Keratinocyte (primary cell): Measurements from ENCODE around the gene GPR183. TPM values are rescaled to one million over a fixed set of nuclear protein-coding genes. Genes with fewer than 3 reads are reported as not detected.

Source experiments
- DNase-seq: peaks from one replicate; pipeline ENCODE4 v3.0.0-alpha.2; 2011; ENCODE audit warnings: low read depth, missing footprints, low spot score
- FAIRE-seq: peaks from 2 replicates; lab custom pipeline; 2011; peaks lifted over from hg19 to GRCh38; lab: Jason Lieb, UNC
- H2AFZ ChIP-seq: 2 replicates; pipeline ENCODE4 v1.6.0; 2012; ENCODE audit warnings: low read length, control low read depth, inconsistent platforms; ENCODE audit not compliant: control insufficient read depth
- H3K27ac ChIP-seq: 2 replicates; pipeline ENCODE4 v1.5.1; 2011; ENCODE audit warnings: low read length; ENCODE audit not compliant: control insufficient read depth, insufficient read depth
- H3K27me3 ChIP-seq: 3 replicates; pipeline ENCODE4 v1.6.0; 2011; ENCODE audit warnings: low read length; ENCODE audit not compliant: control insufficient read depth, insufficient read depth; ENCODE audit errors: extremely low read depth
- H3K36me3 ChIP-seq, 2 experiments: 2 replicates in 1 of 2; 3 replicates in 1 of 2; pipeline ENCODE4 v1.5.1; 2011; ENCODE audit warnings: low read length in 2 of 2, mild to moderate bottlenecking in 1 of 2; ENCODE audit not compliant: control insufficient read depth in 2 of 2, insufficient read depth in 2 of 2; ENCODE audit errors: extremely low read depth in 1 of 2
- H3K4me1 ChIP-seq: 3 replicates; pipeline ENCODE4 v1.5.1; 2011; ENCODE audit warnings: low read length; ENCODE audit not compliant: control insufficient read depth, insufficient read depth; ENCODE audit errors: extremely low read depth
- H3K4me2 ChIP-seq: 3 replicates; pipeline ENCODE4 v1.6.0; 2011; ENCODE audit warnings: low read depth, low read length; ENCODE audit not compliant: control insufficient read depth, insufficient read depth; ENCODE audit errors: extremely low read depth
- H3K4me3 ChIP-seq, 3 experiments: fragments of 200-600 bp in 1 of 3; sonication (generic) in 1 of 3; 2 replicates in 2 of 3; 3 replicates in 1 of 3; pipeline ENCODE4 v1.5.1; 2011 to 2016; ENCODE audit warnings: low read length in 3 of 3, mild to moderate bottlenecking in 3 of 3, control low read depth in 2 of 3, inconsistent platforms in 1 of 3, low read depth in 1 of 3, mixed read lengths in 1 of 3, mixed run types in 1 of 3, moderate library complexity in 1 of 3; ENCODE audit not compliant: control insufficient read depth in 2 of 3, insufficient read depth in 2 of 3; ENCODE audit errors: extremely low read depth in 1 of 3
- H3K79me2 ChIP-seq: 2 replicates; pipeline ENCODE4 v1.6.0; 2012; ENCODE audit warnings: low read length; ENCODE audit not compliant: control insufficient read depth, insufficient read depth
- H3K9ac ChIP-seq: 3 replicates; pipeline ENCODE4 v1.6.0; 2011; ENCODE audit warnings: low read length; ENCODE audit not compliant: control insufficient read depth, insufficient read depth; ENCODE audit errors: extremely low read depth
- H3K9me1 ChIP-seq: 3 replicates; pipeline ENCODE4 v1.6.0; 2011; ENCODE audit warnings: low read length; ENCODE audit not compliant: control insufficient read depth, insufficient read depth; ENCODE audit errors: extremely low read depth
- H3K9me3 ChIP-seq: 2 replicates; pipeline ENCODE4 v1.5.1; 2012; ENCODE audit warnings: low read depth, low read length; ENCODE audit not compliant: control insufficient read depth
- H4K20me1 ChIP-seq: 3 replicates; pipeline ENCODE4 v1.6.0; 2011; ENCODE audit warnings: low read length; ENCODE audit not compliant: control insufficient read depth, insufficient read depth; ENCODE audit errors: extremely low read depth
- EZH2 ChIP-seq: IDR thresholded peaks from one replicate; pipeline ENCODE4 v1.6.1; 2012; ENCODE audit warnings: inconsistent platforms, mild to moderate bottlenecking, low read length, moderate library complexity
- dilution Hi-C: fragments of 300-500 bp; cut with MboI; formaldehyde crosslinking; loops from one replicate; pipeline ENCODE4 v1.7.0; 2020; ENCODE audit warnings: low sequenced_read_pairs; ENCODE audit not compliant: extremely low pct_ligation_motif_present
- polyA plus RNA-seq, 5 experiments: library from polyadenylated mRNA; depleted of rRNA in 3 of 5; stranded (reverse) in 3 of 5; stranded (forward) in 1 of 5; unstranded in 1 of 5; fragments of >200 nt; gene quantifications; 1 replicate in 1 of 5; 2 replicates in 3 of 5; 3 replicates in 1 of 5; pipeline versions ENCODE4 v1.2.1 to v1.2.3, GENCODE V29; 2011 to 2012; ENCODE audit warnings: missing spikeins in 2 of 5, low read depth in 1 of 5, low replicate concordance in 1 of 5
- TF ChIP-seq, protein P1 (sequence below), 3 experiments: IDR thresholded peaks in 1 of 3; conservative IDR thresholded peaks in 1 of 3; optimal IDR thresholded peaks in 1 of 3; 2 replicates in 2 of 3; 3 replicates in 1 of 3; pipeline versions ENCODE3 to v1.5.1; 2011; ENCODE audit warnings: low read length in 3 of 3, mild to moderate bottlenecking in 3 of 3, moderate library complexity in 2 of 3, control low read depth in 1 of 3, inconsistent platforms in 1 of 3; ENCODE audit not compliant: insufficient read depth in 2 of 3; ENCODE audit errors: extremely low read depth in 1 of 3

GPR183 gene
- polyA plus RNA-seq, 1 donor (not counting 4 experiments of a cell fraction or from before 2014, with no cell fraction given), result not detected

DNA sequence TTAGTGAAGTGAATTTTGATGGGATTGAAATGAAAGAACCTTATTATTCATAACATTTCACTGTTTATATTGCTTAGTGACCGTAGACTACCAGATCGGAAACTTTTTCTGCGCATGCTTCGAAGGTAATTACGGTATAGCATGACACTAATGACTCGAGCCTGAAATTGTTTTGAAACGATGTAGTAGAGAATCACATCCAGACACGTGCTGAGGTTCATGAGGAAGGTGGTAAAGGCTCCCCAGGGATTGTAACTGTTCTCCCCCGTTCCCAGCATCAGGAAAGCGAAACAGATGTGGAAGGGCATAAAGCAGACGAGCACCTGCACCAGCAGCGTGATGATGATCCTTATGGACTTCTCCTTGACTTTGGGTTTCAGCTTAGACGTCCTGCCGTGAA lies 52.4 kb downstream of the GPR183 start:
- H3K36me3 ChIP-seq, result peaks cover 3 to 4% of the 10 kb centered on the region in 2 experiments
- dilution Hi-C loops, result no loop called here
- no peak overlapping the region for H3K4me2 ChIP-seq
- no peak for TF ChIP-seq EZH2
- TF ChIP-seq, protein P1, sequence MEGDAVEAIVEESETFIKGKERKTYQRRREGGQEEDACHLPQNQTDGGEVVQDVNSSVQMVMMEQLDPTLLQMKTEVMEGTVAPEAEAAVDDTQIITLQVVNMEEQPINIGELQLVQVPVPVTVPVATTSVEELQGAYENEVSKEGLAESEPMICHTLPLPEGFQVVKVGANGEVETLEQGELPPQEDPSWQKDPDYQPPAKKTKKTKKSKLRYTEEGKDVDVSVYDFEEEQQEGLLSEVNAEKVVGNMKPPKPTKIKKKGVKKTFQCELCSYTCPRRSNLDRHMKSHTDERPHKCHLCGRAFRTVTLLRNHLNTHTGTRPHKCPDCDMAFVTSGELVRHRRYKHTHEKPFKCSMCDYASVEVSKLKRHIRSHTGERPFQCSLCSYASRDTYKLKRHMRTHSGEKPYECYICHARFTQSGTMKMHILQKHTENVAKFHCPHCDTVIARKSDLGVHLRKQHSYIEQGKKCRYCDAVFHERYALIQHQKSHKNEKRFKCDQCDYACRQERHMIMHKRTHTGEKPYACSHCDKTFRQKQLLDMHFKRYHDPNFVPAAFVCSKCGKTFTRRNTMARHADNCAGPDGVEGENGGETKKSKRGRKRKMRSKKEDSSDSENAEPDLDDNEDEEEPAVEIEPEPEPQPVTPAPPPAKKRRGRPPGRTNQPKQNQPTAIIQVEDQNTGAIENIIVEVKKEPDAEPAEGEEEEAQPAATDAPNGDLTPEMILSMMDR (optimal IDR thresholded peaks at IDR 0.05 in 1 of 3, IDR thresholded peaks at IDR 0.05 in 1 of 3, conservative IDR thresholded peaks at IDR 0.05 in 1 of 3; ENCODE audit: extremely low read depth in 1 of 3, insufficient read depth in 2 of 3, low read length in 3 of 3), result no peak
- peaks cover 5% of the 10 kb centered on the region for H3K79me2 ChIP-seq
- H3K4me3 ChIP-seq, result no peak overlapping the region
- H2AFZ ChIP-seq, result no peak overlapping the region
- no peaks in the 10 kb centered on the region for H3K4me1 ChIP-seq
- FAIRE-seq, result no peak
- no peak for DNase-seq
- no peaks in the 10 kb centered on the region for H3K27me3 ChIP-seq
- H3K9ac ChIP-seq, result no peak overlapping the region
- H4K20me1 ChIP-seq, result no peaks in the 10 kb centered on the region
- no peaks in the 10 kb centered on the region for H3K9me3 ChIP-seq
- H3K27ac ChIP-seq, result no peak overlapping the region
- no peaks in the 10 kb centered on the region for H3K9me1 ChIP-seq

DNA sequence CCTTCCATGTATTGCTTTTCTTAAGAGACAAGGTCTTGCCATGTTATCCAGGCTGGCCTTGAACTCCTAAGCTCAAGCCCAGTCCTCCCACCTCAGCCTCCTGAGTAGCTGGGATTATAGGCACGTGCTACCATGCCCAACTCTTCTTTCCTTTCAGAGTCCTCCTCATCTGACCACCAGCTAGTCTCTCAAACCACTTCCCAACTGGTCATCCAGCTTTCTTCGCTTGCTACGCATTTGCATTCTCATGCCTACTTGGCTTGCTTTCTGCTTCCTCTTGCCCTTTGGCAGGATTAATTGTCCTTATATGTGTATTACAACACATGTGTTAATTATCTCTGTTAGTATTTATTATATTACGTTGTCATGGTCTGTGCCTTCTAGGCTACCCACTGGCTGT lies 55.3 kb downstream of the GPR183 start:
- no peak for DNase-seq
- Histone ChIP-seq H4K20me1 (no peaks in the 10 kb centered on the region), H3K4me2 (no peak overlapping the region), H3K9me3 (no peaks in the 10 kb centered on the region), H3K4me3 (no peak overlapping the region), H3K36me3 (peaks cover 3 to 4% of the 10 kb centered on the region in 2 experiments), H2AFZ (no peak overlapping the region), H3K27ac (no peak overlapping the region), H3K27me3 (no peaks in the 10 kb centered on the region), H3K9me1 (no peaks in the 10 kb centered on the region), H3K4me1 (no peaks in the 10 kb centered on the region), H3K9ac (no peak overlapping the region), H3K79me2 (peaks cover 5% of the 10 kb centered on the region)
- FAIRE-seq, result no peak
- TF ChIP-seq, protein P1 (optimal IDR thresholded peaks at IDR 0.05 in 1 of 3, IDR thresholded peaks at IDR 0.05 in 1 of 3, conservative IDR thresholded peaks at IDR 0.05 in 1 of 3; ENCODE audit: extremely low read depth in 1 of 3, insufficient read depth in 2 of 3, low read length in 3 of 3), result no peak
- no peak for TF ChIP-seq EZH2
- dilution Hi-C loops, result no loop called here
